Mesenteric fat pad (tissue), 1 donor: ENCODE data around the gene TLE5. TPM values are rescaled to one million over a fixed set of nuclear protein-coding genes. Genes with fewer than 3 reads are reported as not detected.
"Not testable (repeated sequence)": the region's sequence is repeated elsewhere in the genome, so short reads cannot be mapped to it uniquely, and the experiment has no call there.

Source experiments
- DNase-seq: peaks from one replicate; pipeline ENCODE4 v3.0.0-alpha.2; 2020; ENCODE audit warnings: low spot score
- total RNA-seq: library from RNA; stranded (reverse); fragmentation: NEBNext Ultra II Directional; extraction: Animal tissue kit (Norgen Biotek cat#: 25700); gene quantifications from one replicate; pipeline ENCODE4 v1.2.1, GENCODE V29; 2021
- donor health status: DM: yes; HTN: yes; CAD: no.

Gene TLE5
- total RNA-seq, 1 donor from 2014 or later, result 367 TPM

GRCh38 chr19:3096902-3097326 is 34.6 kb upstream of the TLE5 start:
- DNase-seq, result no peak

GRCh38 chr19:3096267-3096901 is 34.1 kb upstream of the TLE5 start:
- no peak for DNase-seq

GRCh38 chr19:3095441-3096191 is 33.3 kb upstream of the TLE5 start:
- DNase-seq, result no peak

- DNase-seq, result no peak
Measured at GRCh38 chr19:3094601-3095440, 32.5 kb upstream of the TLE5 start.

GRCh38 chr19:3089299-3089855 is 27.1 kb upstream of the TLE5 start:
- not testable (repeated sequence) for DNase-seq

GRCh38 chr19:3087769-3088168 is 25.5 kb upstream of the TLE5 start:
- DNase-seq, result no peak

- DNase-seq, result no peak
Measured at GRCh38 chr19:3084943-3085342, 22.6 kb upstream of the TLE5 start.

- DNase-seq, result no peak
Measured at GRCh38 chr19:3083964-3084363, 21.7 kb upstream of the TLE5 start.

GRCh38 chr19:3082331-3082730 is 20.0 kb upstream of the TLE5 start:
- DNase-seq, result no peak

GRCh38 chr19:3080286-3080685 is 18.0 kb upstream of the TLE5 start:
- no peak for DNase-seq

GRCh38 chr19:3079578-3079977 is 17.3 kb upstream of the TLE5 start:
- no peak for DNase-seq

- no peak for DNase-seq
Measured at GRCh38 chr19:3075605-3076431, 13.5 kb upstream of the TLE5 start.

- no peak for DNase-seq
Measured at GRCh38 chr19:3073931-3074595, 11.8 kb upstream of the TLE5 start.

GRCh38 chr19:3073159-3073563 is 10.9 kb upstream of the TLE5 start:
- DNase-seq, result no peak

GRCh38 chr19:3071768-3072167 is 9.5 kb upstream of the TLE5 start:
- no peak for DNase-seq

- DNase-seq, result no peak
Measured at GRCh38 chr19:3068071-3068470, 5.8 kb upstream of the TLE5 start.

GRCh38 chr19:3067563-3067962 is 5.3 kb upstream of the TLE5 start:
- DNase-seq, result no peak

- no peak for DNase-seq
Measured at GRCh38 chr19:3066482-3067049, 4.3 kb upstream of the TLE5 start.

GRCh38 chr19:3065675-3066357 is 3.5 kb upstream of the TLE5 start:
- DNase-seq, result no peak

GRCh38 chr19:3064011-3064330 is 1.7 kb upstream of the TLE5 start:
- DNase-seq, result no peak
